Esophagus squamous epithelium (tissue), 4 donors: ENCODE data around the gene PKP1.

Experiments
- CTCF ChIP-seq, 6 experiments: fragments of 450-650 bp in 4 of 6; fragments of 200-600 bp in 2 of 6; sonication (generic) in 2 of 6; IDR thresholded peaks; one replicate each; pipeline ENCODE4 v1.5.1; 2016 to 2019; ENCODE audit warnings: antibody characterized with exemption in 6 of 6, mild to moderate bottlenecking in 4 of 6, moderate library complexity in 4 of 6
- POLR2A ChIP-seq, 4 donors: fragments of 450-650 bp; IDR thresholded peaks; one replicate each; pipeline ENCODE4 v1.6.1; 2017; ENCODE audit warnings: antibody characterized with exemption in 4 of 4, mild to moderate bottlenecking in 4 of 4, moderate library complexity in 3 of 4

GRCh38 chr1:201299968-201300367 lies 16.7 kb downstream of the PKP1 start:
- no peak for TF ChIP-seq CTCF (IDR thresholded peaks at IDR 0.05)
- peak in 1 of 4 donors; percentile 34 for TF ChIP-seq POLR2A (IDR thresholded peaks at IDR 0.05)
